Measurements from ENCODE around the gene PRKAR1B. TPM values are rescaled to one million over a fixed set of nuclear protein-coding genes. Genes with fewer than 3 reads are reported as not detected.

The PRKAR1B gene
- total and polyA plus RNA-seq, 7 experiments from 2014 or later: 16.1 to 51.4 (median 28.7) TPM

GRCh38 chr7:761101-761500 lies 34.0 kb upstream of the PRKAR1B start:
- Mint-ChIP-seq H3K27ac (no peak overlapping the region), H3K36me3 (peaks cover 3 to 55% (median 6%) of the 10 kb centered on the region in 5 donors)
- no peaks in the 10 kb centered on the region for H3K4me1 ChIP-seq (ENCODE audit: control insufficient read depth in 2 of 2, insufficient read depth in 2 of 2, low read length in 2 of 2)

GRCh38 chr7:760006-760405 lies 32.9 kb upstream of the PRKAR1B start:
- Mint-ChIP-seq H3K27ac (no peak overlapping the region), H3K4me3 (no peak overlapping the region), H3K4me1 (no peaks in the 10 kb centered on the region), H3K27me3 (no peaks in the 10 kb centered on the region), H3K36me3 (peaks cover 2 to 56% (median 10%) of the 10 kb centered on the region in 5 donors), H3K9me3 (no peaks in the 10 kb centered on the region)
- Histone ChIP-seq H3K27ac (ENCODE audit: low read depth, low read length) (no peak overlapping the region), H3K4me3 (ENCODE audit: low read length) (no peak overlapping the region), H3K36me3 (ENCODE audit: control insufficient read depth in 2 of 3, insufficient read depth in 3 of 3, low read length in 3 of 3) (peaks cover 0 to 89% (median 7%) of the 10 kb centered on the region in 3 experiments), H3K4me1 (ENCODE audit: control insufficient read depth in 2 of 2, insufficient read depth in 2 of 2, low read length in 2 of 2) (no peaks in the 10 kb centered on the region), H3K9me3 (ENCODE audit: control insufficient read depth in 2 of 3, low read length in 3 of 3) (no peaks in the 10 kb centered on the region), H3K27me3 (ENCODE audit: control insufficient read depth in 2 of 2, insufficient read depth in 2 of 2, low read length in 2 of 2) (no peaks in the 10 kb centered on the region)
- intact Hi-C loops (cut with micrococcal nuclease): no loop called here
- POLR2A ChIA-PET: no interaction called here
- DNase-seq (no peak), ATAC-seq (no peak)
- CTCF ChIA-PET: no interaction called here

More at GRCh38 chr7:761101-761500, 34.0 kb upstream of the PRKAR1B start:
- no peaks in the 10 kb centered on the region for H3K9me3 Mint-ChIP-seq
- intact Hi-C loops (cut with micrococcal nuclease): no loop called here
- no peak for DNase-seq
- H3K9me3 ChIP-seq (ENCODE audit: control insufficient read depth in 2 of 3, low read length in 3 of 3): no peaks in the 10 kb centered on the region
- no peak overlapping the region for H3K4me3 ChIP-seq (ENCODE audit: low read length)
- POLR2A ChIA-PET: no interaction called here
- no peak for ATAC-seq
- H3K27me3 Mint-ChIP-seq: no peaks in the 10 kb centered on the region
- no peak overlapping the region for H3K27ac ChIP-seq (ENCODE audit: low read depth, low read length)
- no peaks in the 10 kb centered on the region for H3K4me1 Mint-ChIP-seq
- no peaks in the 10 kb centered on the region for H3K27me3 ChIP-seq (ENCODE audit: control insufficient read depth in 2 of 2, insufficient read depth in 2 of 2, low read length in 2 of 2)
- no peak overlapping the region for H3K4me3 Mint-ChIP-seq
- peaks cover 0 to 90% (median 7%) of the 10 kb centered on the region in 3 experiments for H3K36me3 ChIP-seq (ENCODE audit: control insufficient read depth in 2 of 3, insufficient read depth in 3 of 3, low read length in 3 of 3)
- CTCF ChIA-PET: no interaction called here

- DNase-seq (no peak), ATAC-seq (no peak)
- Mint-ChIP-seq H3K9me3 (no peaks in the 10 kb centered on the region), H3K4me3 (no peak overlapping the region), H3K27me3 (no peaks in the 10 kb centered on the region), H3K27ac (no peak overlapping the region), H3K36me3 (peaks cover 2 to 59% (median 10%) of the 10 kb centered on the region in 5 donors), H3K4me1 (no peaks in the 10 kb centered on the region)
- Histone ChIP-seq H3K9me3 (ENCODE audit: control insufficient read depth in 2 of 3, low read length in 3 of 3) (no peaks in the 10 kb centered on the region), H3K4me3 (ENCODE audit: low read length) (no peak overlapping the region), H3K4me1 (ENCODE audit: control insufficient read depth in 2 of 2, insufficient read depth in 2 of 2, low read length in 2 of 2) (no peaks in the 10 kb centered on the region), H3K27ac (ENCODE audit: low read depth, low read length) (no peak overlapping the region), H3K27me3 (ENCODE audit: control insufficient read depth in 2 of 2, insufficient read depth in 2 of 2, low read length in 2 of 2) (no peaks in the 10 kb centered on the region), H3K36me3 (ENCODE audit: control insufficient read depth in 2 of 3, insufficient read depth in 3 of 3, low read length in 3 of 3) (peaks cover 0 to 89% (median 7%) of the 10 kb centered on the region in 3 experiments)
- intact Hi-C loops (cut with micrococcal nuclease): no loop called here
- ChIA-PET CTCF (no interaction called here), POLR2A (no interaction called here)
These were observed 32.5 kb upstream of the PRKAR1B start for GRCh38 chr7:759569-759968.

- no peaks in the 10 kb centered on the region for H3K4me1 ChIP-seq (ENCODE audit: control insufficient read depth in 2 of 2, insufficient read depth in 2 of 2, low read length in 2 of 2)
- no peak for ATAC-seq
- H3K4me3 Mint-ChIP-seq: no peak overlapping the region
- ChIA-PET CTCF (no interaction called here), POLR2A (no interaction called here)
- no peak overlapping the region for H3K4me3 ChIP-seq (ENCODE audit: low read length)
- H3K36me3 Mint-ChIP-seq: peaks cover 2 to 58% (median 14%) of the 10 kb centered on the region in 5 donors
- no peaks in the 10 kb centered on the region for H3K27me3 ChIP-seq (ENCODE audit: control insufficient read depth in 2 of 2, insufficient read depth in 2 of 2, low read length in 2 of 2)
- intact Hi-C loops (cut with micrococcal nuclease): no loop called here
- H3K27ac ChIP-seq (ENCODE audit: low read depth, low read length): no peak overlapping the region
- no peak for DNase-seq
- no peak overlapping the region for H3K27ac Mint-ChIP-seq
- no peaks in the 10 kb centered on the region for H3K27me3 Mint-ChIP-seq
- peaks cover 0 to 5% (median 0%) of the 10 kb centered on the region in 7 donors for H3K4me1 Mint-ChIP-seq
- no peaks in the 10 kb centered on the region for H3K9me3 Mint-ChIP-seq
- no peaks in the 10 kb centered on the region for H3K9me3 ChIP-seq (ENCODE audit: control insufficient read depth in 2 of 3, low read length in 3 of 3)
- H3K36me3 ChIP-seq (ENCODE audit: control insufficient read depth in 2 of 3, insufficient read depth in 3 of 3, low read length in 3 of 3): peaks cover 0 to 83% (median 7%) of the 10 kb centered on the region in 3 experiments
These were observed 30.7 kb upstream of the PRKAR1B start for GRCh38 chr7:757741-758163.

GRCh38 chr7:756928-757560 lies 30.0 kb upstream of the PRKAR1B start:
- Mint-ChIP-seq H3K9me3 (no peaks in the 10 kb centered on the region), H3K36me3 (peaks cover 2 to 63% (median 17%) of the 10 kb centered on the region in 5 donors), H3K27ac (no peak overlapping the region), H3K27me3 (no peaks in the 10 kb centered on the region), H3K4me1 (peaks cover 0 to 7% (median 0%) of the 10 kb centered on the region in 7 donors), H3K4me3 (no peak overlapping the region)
- no peak for DNase-seq
- H3K9me3 ChIP-seq (ENCODE audit: control insufficient read depth in 2 of 3, low read length in 3 of 3): no peaks in the 10 kb centered on the region
- ChIA-PET POLR2A (no interaction called here), CTCF (no interaction called here)
- H3K36me3 ChIP-seq (ENCODE audit: control insufficient read depth in 2 of 3, insufficient read depth in 3 of 3, low read length in 3 of 3): peaks cover 0 to 79% (median 7%) of the 10 kb centered on the region in 3 experiments
- ATAC-seq: no peak
- H3K27ac ChIP-seq (ENCODE audit: low read depth, low read length): no peak overlapping the region
- intact Hi-C loops (cut with micrococcal nuclease): no loop called here
- no peak overlapping the region for H3K4me3 ChIP-seq (ENCODE audit: low read length)
- H3K4me1 ChIP-seq (ENCODE audit: control insufficient read depth in 2 of 2, insufficient read depth in 2 of 2, low read length in 2 of 2): no peaks in the 10 kb centered on the region
- no peaks in the 10 kb centered on the region for H3K27me3 ChIP-seq (ENCODE audit: control insufficient read depth in 2 of 2, insufficient read depth in 2 of 2, low read length in 2 of 2)

- DNase-seq (no peak), ATAC-seq (no peak)
- Histone ChIP-seq H3K9me3 (ENCODE audit: control insufficient read depth in 2 of 3, low read length in 3 of 3) (no peaks in the 10 kb centered on the region), H3K4me3 (ENCODE audit: low read length) (no peak overlapping the region), H3K36me3 (ENCODE audit: control insufficient read depth in 2 of 3, insufficient read depth in 3 of 3, low read length in 3 of 3) (peaks cover 0 to 73% (median 7%) of the 10 kb centered on the region in 3 experiments), H3K4me1 (ENCODE audit: control insufficient read depth in 2 of 2, insufficient read depth in 2 of 2, low read length in 2 of 2) (no peaks in the 10 kb centered on the region), H3K27me3 (ENCODE audit: control insufficient read depth in 2 of 2, insufficient read depth in 2 of 2, low read length in 2 of 2) (no peaks in the 10 kb centered on the region), H3K27ac (ENCODE audit: low read depth, low read length) (no peak overlapping the region)
- Mint-ChIP-seq H3K36me3 (peaks cover 2 to 61% (median 17%) of the 10 kb centered on the region in 5 donors), H3K27ac (no peak overlapping the region), H3K9me3 (no peaks in the 10 kb centered on the region), H3K27me3 (no peaks in the 10 kb centered on the region), H3K4me3 (no peak overlapping the region), H3K4me1 (peaks cover 0 to 7% (median 0%) of the 10 kb centered on the region in 7 donors)
- ChIA-PET CTCF (no interaction called here), POLR2A (no interaction called here)
- intact Hi-C loops (cut with micrococcal nuclease): no loop called here
These were observed 29.3 kb upstream of the PRKAR1B start for GRCh38 chr7:756231-756927.

- H3K27me3 Mint-ChIP-seq: no peaks in the 10 kb centered on the region
- H3K9me3 Mint-ChIP-seq: no peaks in the 10 kb centered on the region
- no peaks in the 10 kb centered on the region for H3K4me1 ChIP-seq (ENCODE audit: control insufficient read depth in 2 of 2, insufficient read depth in 2 of 2, low read length in 2 of 2)
- H3K36me3 ChIP-seq (ENCODE audit: control insufficient read depth in 2 of 3, insufficient read depth in 3 of 3, low read length in 3 of 3): peaks cover 0 to 63% (median 7%) of the 10 kb centered on the region in 3 experiments
- POLR2A ChIA-PET: no interaction called here
- no peak overlapping the region for H3K27ac Mint-ChIP-seq
- H3K4me3 ChIP-seq (ENCODE audit: low read length): no peak overlapping the region
- DNase-seq (no peak), ATAC-seq (no peak)
- H3K36me3 Mint-ChIP-seq: peaks cover 2 to 58% (median 17%) of the 10 kb centered on the region in 5 donors
- H3K27me3 ChIP-seq (ENCODE audit: control insufficient read depth in 2 of 2, insufficient read depth in 2 of 2, low read length in 2 of 2): no peaks in the 10 kb centered on the region
- CTCF ChIA-PET: no interaction called here
- no peaks in the 10 kb centered on the region for H3K9me3 ChIP-seq (ENCODE audit: control insufficient read depth in 2 of 3, low read length in 3 of 3)
- no peak overlapping the region for H3K27ac ChIP-seq (ENCODE audit: low read depth, low read length)
- H3K4me3 Mint-ChIP-seq: no peak overlapping the region
- intact Hi-C loops (cut with micrococcal nuclease): no loop called here
- peaks cover 0 to 7% (median 0%) of the 10 kb centered on the region in 7 donors for H3K4me1 Mint-ChIP-seq
These were observed 28.3 kb upstream of the PRKAR1B start for GRCh38 chr7:755413-755805.

Measured in naive thymus-derived CD4-positive, alpha-beta T cell (primary cell).